Fibroblast of mammary gland (primary cell): Measurements from ENCODE around the gene GABRR2.

Source experiments
- DNase-seq: peaks from one replicate; pipeline ENCODE4 v3.0.0-alpha.2; 2010; ENCODE audit warnings: low read depth
- H3K4me3 ChIP-seq: 2 replicates; pipeline ENCODE4 v1.5.1; 2011; ENCODE audit warnings: low read depth, mild to moderate bottlenecking, low read length, moderate library complexity; ENCODE audit not compliant: control insufficient read depth
- CTCF ChIP-seq: conservative IDR thresholded peaks from 2 replicates; pipeline ENCODE4 v1.5.1; 2011; ENCODE audit warnings: low read depth, low read length, inconsistent platforms; ENCODE audit not compliant: control insufficient read depth, insufficient read depth

The GABRR2 gene

GRCh38 chr6:89330910-89331309 lies 15.8 kb upstream of the GABRR2 start:
- TF ChIP-seq CTCF: no peak
- no peak for DNase-seq
- H3K4me3 ChIP-seq: no peak overlapping the region

DNA sequence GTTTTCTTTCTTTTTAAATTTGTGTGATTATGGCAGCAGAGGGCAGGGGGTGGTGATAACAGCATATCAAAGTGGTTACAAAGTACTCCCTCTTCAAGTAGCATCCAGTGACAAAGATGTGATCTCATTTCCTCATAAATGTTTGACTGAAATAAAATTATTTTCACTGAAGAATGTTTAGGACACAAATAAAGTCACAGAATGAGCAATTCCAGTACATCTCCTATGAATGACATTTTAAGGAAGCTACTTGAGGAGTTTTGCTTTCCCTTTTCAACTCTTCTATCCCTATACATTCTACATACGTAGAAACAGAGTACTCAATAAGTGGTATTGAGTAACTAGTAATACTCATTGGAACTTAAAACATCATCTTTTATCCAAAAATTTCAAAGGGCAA lies 13.9 kb upstream of the GABRR2 start:
- no peak overlapping the region for H3K4me3 ChIP-seq
- DNase-seq: no peak
- no peak for TF ChIP-seq CTCF

GRCh38 chr6:89324304-89324703 lies 9.2 kb upstream of the GABRR2 start:
- TF ChIP-seq CTCF: no peak
- DNase-seq: no peak
- no peak overlapping the region for H3K4me3 ChIP-seq

- no peak overlapping the region for H3K4me3 ChIP-seq
- peak; percentile 76 for DNase-seq
- no peak for TF ChIP-seq CTCF
Observed at GRCh38 chr6:89323511-89323971, 8.4 kb upstream of the GABRR2 start.

DNA sequence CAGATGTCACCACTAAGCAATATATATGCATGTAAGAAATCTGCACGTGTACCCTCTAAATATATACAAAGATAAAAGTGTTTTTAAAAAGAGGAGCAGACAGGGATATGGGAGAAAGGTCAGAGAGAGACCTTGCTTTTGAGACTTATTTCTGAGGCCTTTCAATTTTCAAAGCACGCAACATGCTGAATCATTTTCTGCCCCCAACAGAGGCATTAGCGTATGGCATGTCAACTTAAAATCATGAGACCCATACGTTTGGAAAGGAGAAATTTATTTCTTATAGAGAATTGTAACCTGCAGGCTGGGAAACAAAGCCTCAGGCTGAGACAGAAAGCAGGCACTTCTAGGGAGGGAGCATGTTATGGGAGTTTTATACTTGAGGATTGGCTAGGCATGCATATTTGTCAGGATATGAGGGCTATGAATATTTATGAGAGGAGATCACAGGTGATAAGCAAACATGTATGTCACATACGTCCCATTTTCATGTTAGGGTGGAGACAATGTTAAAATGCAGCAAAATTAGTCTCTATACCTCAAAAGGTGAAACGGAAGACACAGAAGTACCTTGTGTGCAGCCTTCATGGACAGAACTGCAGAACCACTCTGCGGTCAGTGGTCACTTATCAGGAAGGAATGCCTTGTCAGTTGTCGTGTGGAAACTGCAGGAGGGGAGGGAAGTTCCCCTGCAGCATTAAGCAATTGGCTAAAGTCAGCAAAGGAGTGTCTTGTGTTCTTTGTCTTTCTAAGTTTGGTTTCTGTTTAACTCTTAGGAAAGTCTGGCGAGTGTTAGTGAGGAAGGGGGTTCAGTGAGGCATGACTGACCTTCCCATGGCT lies 6.3 kb upstream of the GABRR2 start:
- TF ChIP-seq CTCF: no peak
- DNase-seq: no peak
- no peak overlapping the region for H3K4me3 ChIP-seq

GRCh38 chr6:89320012-89320559 lies 5.0 kb upstream of the GABRR2 start:
- no peak for TF ChIP-seq CTCF
- no peak overlapping the region for H3K4me3 ChIP-seq
- no peak for DNase-seq
